Neural cell (in vitro differentiated cells): ENCODE results near the gene BLOC1S5.

ENCODE experiments used
- TF ChIP-seq, protein P1 (sequence below): fragments of 450-650 bp; IDR thresholded peaks from 2 replicates; pipeline ENCODE4 v1.5.1; 2014; ENCODE audit warnings: antibody characterized with exemption, mild to moderate bottlenecking, moderate library complexity; ENCODE audit not compliant: poor library complexity, severe bottlenecking
- TF ChIP-seq, protein P2 (sequence below): IDR thresholded peaks from 2 replicates; pipeline ENCODE4 v1.6.1; 2012; ENCODE audit warnings: borderline replicate concordance

DNA sequence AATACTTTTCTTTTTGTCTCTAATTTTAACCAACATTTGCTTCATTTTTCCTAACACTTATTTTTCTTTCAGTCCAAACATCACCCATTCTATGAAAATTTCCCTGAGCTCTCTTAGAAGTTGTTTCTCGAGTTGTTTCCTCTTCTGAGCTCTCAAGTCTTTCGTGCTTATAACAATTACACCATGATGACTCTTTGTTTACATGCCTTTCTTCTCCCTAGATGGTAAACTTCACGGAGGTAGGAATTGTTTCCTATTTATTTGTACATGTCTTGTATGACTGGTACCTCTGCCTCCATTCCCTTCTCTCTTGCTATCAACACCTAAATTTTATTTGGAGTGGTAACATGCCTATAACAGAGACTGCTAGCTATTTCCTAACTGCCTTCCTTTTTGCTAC, 6.4 kb downstream of the BLOC1S5 start:
- TF ChIP-seq, protein P1, sequence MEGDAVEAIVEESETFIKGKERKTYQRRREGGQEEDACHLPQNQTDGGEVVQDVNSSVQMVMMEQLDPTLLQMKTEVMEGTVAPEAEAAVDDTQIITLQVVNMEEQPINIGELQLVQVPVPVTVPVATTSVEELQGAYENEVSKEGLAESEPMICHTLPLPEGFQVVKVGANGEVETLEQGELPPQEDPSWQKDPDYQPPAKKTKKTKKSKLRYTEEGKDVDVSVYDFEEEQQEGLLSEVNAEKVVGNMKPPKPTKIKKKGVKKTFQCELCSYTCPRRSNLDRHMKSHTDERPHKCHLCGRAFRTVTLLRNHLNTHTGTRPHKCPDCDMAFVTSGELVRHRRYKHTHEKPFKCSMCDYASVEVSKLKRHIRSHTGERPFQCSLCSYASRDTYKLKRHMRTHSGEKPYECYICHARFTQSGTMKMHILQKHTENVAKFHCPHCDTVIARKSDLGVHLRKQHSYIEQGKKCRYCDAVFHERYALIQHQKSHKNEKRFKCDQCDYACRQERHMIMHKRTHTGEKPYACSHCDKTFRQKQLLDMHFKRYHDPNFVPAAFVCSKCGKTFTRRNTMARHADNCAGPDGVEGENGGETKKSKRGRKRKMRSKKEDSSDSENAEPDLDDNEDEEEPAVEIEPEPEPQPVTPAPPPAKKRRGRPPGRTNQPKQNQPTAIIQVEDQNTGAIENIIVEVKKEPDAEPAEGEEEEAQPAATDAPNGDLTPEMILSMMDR: no peak
- TF ChIP-seq, protein P2, sequence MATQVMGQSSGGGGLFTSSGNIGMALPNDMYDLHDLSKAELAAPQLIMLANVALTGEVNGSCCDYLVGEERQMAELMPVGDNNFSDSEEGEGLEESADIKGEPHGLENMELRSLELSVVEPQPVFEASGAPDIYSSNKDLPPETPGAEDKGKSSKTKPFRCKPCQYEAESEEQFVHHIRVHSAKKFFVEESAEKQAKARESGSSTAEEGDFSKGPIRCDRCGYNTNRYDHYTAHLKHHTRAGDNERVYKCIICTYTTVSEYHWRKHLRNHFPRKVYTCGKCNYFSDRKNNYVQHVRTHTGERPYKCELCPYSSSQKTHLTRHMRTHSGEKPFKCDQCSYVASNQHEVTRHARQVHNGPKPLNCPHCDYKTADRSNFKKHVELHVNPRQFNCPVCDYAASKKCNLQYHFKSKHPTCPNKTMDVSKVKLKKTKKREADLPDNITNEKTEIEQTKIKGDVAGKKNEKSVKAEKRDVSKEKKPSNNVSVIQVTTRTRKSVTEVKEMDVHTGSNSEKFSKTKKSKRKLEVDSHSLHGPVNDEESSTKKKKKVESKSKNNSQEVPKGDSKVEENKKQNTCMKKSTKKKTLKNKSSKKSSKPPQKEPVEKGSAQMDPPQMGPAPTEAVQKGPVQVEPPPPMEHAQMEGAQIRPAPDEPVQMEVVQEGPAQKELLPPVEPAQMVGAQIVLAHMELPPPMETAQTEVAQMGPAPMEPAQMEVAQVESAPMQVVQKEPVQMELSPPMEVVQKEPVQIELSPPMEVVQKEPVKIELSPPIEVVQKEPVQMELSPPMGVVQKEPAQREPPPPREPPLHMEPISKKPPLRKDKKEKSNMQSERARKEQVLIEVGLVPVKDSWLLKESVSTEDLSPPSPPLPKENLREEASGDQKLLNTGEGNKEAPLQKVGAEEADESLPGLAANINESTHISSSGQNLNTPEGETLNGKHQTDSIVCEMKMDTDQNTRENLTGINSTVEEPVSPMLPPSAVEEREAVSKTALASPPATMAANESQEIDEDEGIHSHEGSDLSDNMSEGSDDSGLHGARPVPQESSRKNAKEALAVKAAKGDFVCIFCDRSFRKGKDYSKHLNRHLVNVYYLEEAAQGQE: no peak
